Measurements from ENCODE around the gene YPEL3.

GRCh38 chr16:30046588-30046987 lies 49.4 kb downstream of the YPEL3 start:
- TF ChIP-seq ZNF384 (IDR thresholded peaks at IDR 0.05) (no peak), SUZ12 (IDR thresholded peaks at IDR 0.05) (no peak), BHLHE40 (IDR thresholded peaks at IDR 0.05; ENCODE audit: borderline replicate concordance) (no peak)

All from HEK293T (cell line).